DOHH2 (cell line): Measurements from ENCODE around the gene NRM.

Source experiments
- H3F3A ChIP-seq: fragments of 200-600 bp; sonication (generic), shearing (Covaris generic); 2 replicates; pipeline ENCODE4 v1.6.0; 2016; ENCODE audit warnings: antibody characterized with exemption, mild to moderate bottlenecking; ENCODE audit not compliant: control insufficient read depth, insufficient read depth
- H3K27ac ChIP-seq: fragments of 200-600 bp; sonication (generic); 2 replicates; pipeline ENCODE4 v1.5.1; 2014; ENCODE audit warnings: low read depth, mild to moderate bottlenecking, low read length, moderate library complexity
- H3K27me3 ChIP-seq: fragments of 200-600 bp; sonication (generic); 2 replicates; pipeline ENCODE4 v1.6.1; 2014; ENCODE audit warnings: mild to moderate bottlenecking, low read length, mixed read lengths; ENCODE audit not compliant: control insufficient read depth
- H3K36me3 ChIP-seq: fragments of 200-600 bp; sonication (generic); 2 replicates; pipeline ENCODE4 v1.6.1; 2014; ENCODE audit warnings: mild to moderate bottlenecking, low read length, moderate library complexity, mixed read lengths; ENCODE audit not compliant: control insufficient read depth
- H3K4me1 ChIP-seq: fragments of 200-600 bp; sonication (generic); 2 replicates; pipeline ENCODE4 v1.6.1; 2014; ENCODE audit warnings: mild to moderate bottlenecking, low read length, mixed read lengths; ENCODE audit not compliant: control insufficient read depth
- H3K4me2 ChIP-seq: fragments of 200-600 bp; sonication (generic); 2 replicates; pipeline ENCODE4 v1.6.0; 2014; ENCODE audit warnings: mild to moderate bottlenecking, low read length, moderate library complexity
- H3K4me3 ChIP-seq: fragments of 200-600 bp; sonication (generic); 2 replicates; pipeline ENCODE4 v1.5.1; 2014; ENCODE audit warnings: mild to moderate bottlenecking, low read length, mixed read lengths
- H3K79me2 ChIP-seq: fragments of 200-600 bp; sonication (generic); 2 replicates; pipeline ENCODE4 v1.6.1; 2014; ENCODE audit warnings: mild to moderate bottlenecking, low read length, mixed read lengths; ENCODE audit not compliant: control insufficient read depth
- H3K9me2 ChIP-seq: fragments of 200-600 bp; sonication (generic); replicated peaks from 2 replicates; pipeline ENCODE4 v1.6.1; 2014; ENCODE audit warnings: mild to moderate bottlenecking, low read length, mixed read lengths; ENCODE audit not compliant: control insufficient read depth
- H3K9me3 ChIP-seq: fragments of 200-600 bp; sonication (generic); 2 replicates; pipeline ENCODE4 v1.6.1; 2014; ENCODE audit warnings: antibody characterized with exemption, low read length, mixed read lengths; ENCODE audit not compliant: control insufficient read depth, insufficient read depth
- H4K20me1 ChIP-seq: fragments of 200-600 bp; sonication (generic); 2 replicates; pipeline ENCODE4 v1.6.0; 2014; ENCODE audit warnings: low read depth, mild to moderate bottlenecking, antibody characterized with exemption, low read length, moderate library complexity; ENCODE audit not compliant: control insufficient read depth, insufficient read depth
- CTCF ChIP-seq: fragments of 200-600 bp; sonication (generic); IDR thresholded peaks from one replicate; pipeline ENCODE4 v1.5.1; 2014; ENCODE audit warnings: antibody characterized with exemption, mild to moderate bottlenecking, low read depth, low read length; ENCODE audit not compliant: poor library complexity, severe bottlenecking
- EZH2phosphoT487 ChIP-seq: fragments of 200-600 bp; sonication (generic); IDR thresholded peaks from 2 replicates; pipeline ENCODE4 v1.6.1; 2017; ENCODE audit warnings: borderline replicate concordance, mild to moderate bottlenecking, antibody characterized with exemption, low read length, moderate library complexity, mixed read lengths

Gene NRM

GRCh38 chr6:30682143-30683117 lies 8.4 kb downstream of the NRM start:
- Histone ChIP-seq H3K27ac (peak overlapping the region; percentile 90), H3K4me1 (peaks cover 33% of the 10 kb centered on the region), H3K36me3 (peaks cover 89% of the 10 kb centered on the region), H4K20me1 (peaks cover 11% of the 10 kb centered on the region), H3K4me3 (peak overlapping the region; percentile 88), H3K79me2 (peaks cover 89% of the 10 kb centered on the region), H3K4me2 (peak overlapping the region; percentile 82), H3K9me2 (no peaks in the 10 kb centered on the region), H3K27me3 (no peaks in the 10 kb centered on the region), H3K9me3 (no peaks in the 10 kb centered on the region), H3F3A (peaks cover 46% of the 10 kb centered on the region)
- TF ChIP-seq CTCF (no peak), EZH2phosphoT487 (no peak)

DNA sequence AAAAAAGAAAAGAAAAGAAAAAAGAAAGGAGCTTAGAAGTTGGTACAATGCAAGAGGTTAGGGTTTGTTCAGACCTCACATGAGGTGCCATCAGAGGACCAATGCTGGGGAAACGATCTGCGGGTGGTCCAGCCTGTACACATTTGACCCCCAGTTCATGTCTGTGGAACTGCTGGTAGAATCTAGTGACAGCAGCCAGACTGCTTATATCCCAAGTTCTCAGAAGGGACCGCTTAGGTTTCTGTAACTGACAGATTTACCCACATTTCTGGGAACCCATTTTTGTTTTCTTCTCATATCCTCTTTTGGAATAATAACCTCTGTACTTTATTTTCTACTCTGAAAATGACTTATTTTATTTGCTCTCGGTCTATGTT lies 9.0 kb downstream of the NRM start:
- H4K20me1 ChIP-seq: peaks cover 11% of the 10 kb centered on the region
- H3K36me3 ChIP-seq: peaks cover 94% of the 10 kb centered on the region
- H3K4me3 ChIP-seq: peak overlapping the region; percentile 88
- peak overlapping the region; percentile 82 for H3K4me2 ChIP-seq
- no peaks in the 10 kb centered on the region for H3K9me3 ChIP-seq
- peaks cover 51% of the 10 kb centered on the region for H3F3A ChIP-seq
- H3K27me3 ChIP-seq: no peaks in the 10 kb centered on the region
- peaks cover 87% of the 10 kb centered on the region for H3K79me2 ChIP-seq
- peak overlapping the region; percentile 90 for H3K27ac ChIP-seq
- peaks cover 33% of the 10 kb centered on the region for H3K4me1 ChIP-seq
- no peaks in the 10 kb centered on the region for H3K9me2 ChIP-seq
- TF ChIP-seq CTCF: no peak
- no peak for TF ChIP-seq EZH2phosphoT487

DNA sequence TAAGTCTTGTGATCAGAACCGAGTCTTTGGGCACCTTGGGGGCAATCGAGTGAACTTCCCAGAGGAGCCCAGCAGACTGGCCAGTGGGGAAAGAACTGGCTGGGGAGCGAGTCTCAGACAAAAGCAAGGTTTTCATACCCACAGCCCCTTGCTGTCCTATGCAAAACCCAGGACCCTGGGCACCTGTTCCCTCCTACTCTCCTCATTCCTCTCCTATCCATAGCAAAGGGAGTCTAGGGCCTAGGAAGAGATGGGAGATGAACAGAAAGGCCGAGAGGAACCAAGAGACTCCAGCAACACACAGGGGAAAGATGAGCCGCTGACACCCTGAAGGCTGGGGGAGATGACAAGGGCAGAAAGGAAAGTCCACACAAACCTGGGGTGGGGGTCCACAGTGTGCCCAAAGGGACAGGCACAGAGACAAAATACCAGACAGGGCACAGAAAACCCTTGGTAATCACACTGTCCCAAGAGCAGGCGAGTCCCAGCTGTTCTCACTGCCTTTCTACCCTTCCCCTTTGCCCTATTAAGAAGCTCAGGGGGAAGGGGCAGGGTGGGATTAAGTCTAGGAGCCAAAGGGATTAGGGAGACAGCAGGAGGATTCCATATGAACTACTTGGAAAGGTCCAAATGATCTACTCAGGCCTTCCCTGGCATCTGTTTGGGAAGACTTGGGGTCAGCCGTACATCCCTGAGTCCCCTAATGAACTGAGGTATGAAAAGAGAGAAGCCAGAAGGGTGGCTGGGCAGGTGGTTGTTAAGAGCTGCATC lies 10.8 kb downstream of the NRM start:
- Histone ChIP-seq H3K79me2 (peaks cover 69% of the 10 kb centered on the region), H3K36me3 (peaks cover 89% of the 10 kb centered on the region), H3F3A (peaks cover 61% of the 10 kb centered on the region), H3K9me2 (no peaks in the 10 kb centered on the region), H3K27me3 (no peaks in the 10 kb centered on the region), H3K4me1 (peaks cover 37% of the 10 kb centered on the region), H3K27ac (peak overlapping the region; percentile 90), H4K20me1 (peaks cover 11% of the 10 kb centered on the region), H3K9me3 (no peaks in the 10 kb centered on the region), H3K4me3 (peak overlapping the region; percentile 88), H3K4me2 (peak overlapping the region; percentile 82)
- no peak for TF ChIP-seq EZH2phosphoT487
- TF ChIP-seq CTCF: no peak
